ENCODE data around the gene PELI2. TPM values are rescaled to one million over a fixed set of nuclear protein-coding genes. Genes with fewer than 3 reads are reported as not detected.
"Not testable (repeated sequence)": the region's sequence is repeated elsewhere in the genome, so short reads cannot be mapped to it uniquely, and the experiment has no call there.

Gene PELI2
- total RNA-seq, 1 experiment from 2014 or later: 0.10 TPM

DNA sequence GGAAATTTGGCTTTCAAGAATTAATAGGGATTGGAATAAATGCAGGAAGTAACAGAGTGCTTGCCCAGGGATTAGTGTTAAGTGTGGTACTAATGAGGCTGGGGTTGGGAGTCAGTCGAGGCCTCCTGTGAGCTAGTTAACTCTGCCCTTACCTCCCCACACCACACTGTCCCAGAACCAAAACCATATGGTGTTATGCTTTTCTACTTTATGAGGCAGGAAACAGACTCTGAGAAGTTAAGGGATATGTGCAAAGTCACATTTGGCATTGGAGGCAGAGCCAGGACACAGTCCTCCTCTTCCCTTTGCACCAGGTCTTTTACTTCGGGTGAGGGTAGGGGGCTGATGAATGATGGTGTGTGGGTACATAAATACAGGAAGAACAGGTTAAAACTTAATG, 41.9 kb downstream of the PELI2 start:
- no peak for DNase-seq (ENCODE audit: low spot score)
- in situ Hi-C loops (cut with HindIII; ENCODE audit: low sequenced_read_pairs): no loop called here

DNA sequence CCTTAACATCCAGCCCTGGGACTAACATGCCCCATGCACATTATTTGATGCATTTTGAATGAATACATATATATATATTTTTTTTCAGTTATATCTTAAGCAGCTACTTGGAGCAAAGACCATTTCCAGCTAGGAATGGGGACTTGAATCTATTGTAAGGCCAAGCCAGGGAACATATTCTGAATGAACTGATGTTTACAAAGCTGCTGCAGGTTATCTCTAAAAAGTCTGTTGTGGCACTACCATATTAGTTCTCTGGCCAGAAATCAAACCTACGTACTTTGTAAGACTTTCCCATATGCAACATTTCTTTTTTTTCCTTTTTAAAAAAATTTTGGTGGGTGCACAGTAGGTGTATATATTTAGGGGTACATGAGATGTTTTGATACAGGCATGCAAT, 43.4 kb downstream of the PELI2 start:
- in situ Hi-C loops (cut with HindIII; ENCODE audit: low sequenced_read_pairs): no loop called here
- no peak for DNase-seq (ENCODE audit: low spot score)

DNA sequence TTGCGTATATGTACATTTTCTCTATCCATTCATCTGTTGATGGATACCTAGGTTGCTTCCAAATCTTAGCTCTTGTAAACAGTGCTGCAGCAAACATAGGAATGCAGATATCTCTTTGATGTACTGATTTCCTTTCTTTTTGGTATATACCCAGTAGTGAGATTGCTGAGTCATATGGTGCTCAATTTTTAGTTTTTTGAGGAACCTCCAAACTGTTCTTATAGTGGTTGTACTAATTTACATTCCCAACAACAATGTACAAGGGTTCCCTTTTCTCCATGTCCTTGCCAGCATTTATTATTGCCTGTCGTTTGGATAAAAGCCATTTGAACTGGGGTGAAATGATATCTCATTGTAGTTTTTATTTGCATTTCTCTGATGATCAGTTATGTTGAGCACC, 44.3 kb downstream of the PELI2 start:
- in situ Hi-C loops (cut with HindIII; ENCODE audit: low sequenced_read_pairs): no loop called here
- DNase-seq (ENCODE audit: low spot score): no peak

DNA sequence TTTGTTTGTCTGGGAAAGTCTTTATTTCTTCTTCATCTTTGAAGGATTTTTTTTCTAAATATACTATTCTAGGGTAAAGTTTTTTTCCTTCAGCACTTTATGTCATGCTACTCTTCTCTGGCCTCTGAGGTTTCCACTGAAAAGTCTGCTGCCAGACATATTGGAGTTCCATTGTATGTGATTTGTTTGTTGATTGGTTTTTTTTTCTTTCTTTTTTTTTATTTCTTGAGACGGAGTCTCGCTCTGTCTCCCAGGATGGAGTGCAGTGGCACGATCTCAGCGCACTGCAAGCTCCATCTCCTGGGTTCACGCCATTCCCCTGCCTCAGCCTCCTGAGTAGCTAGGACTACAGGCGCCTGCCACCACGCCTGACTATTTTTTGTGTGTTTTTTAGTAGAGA, 48.4 kb downstream of the PELI2 start:
- in situ Hi-C loops (cut with HindIII; ENCODE audit: low sequenced_read_pairs); DNase-seq (ENCODE audit: low spot score): not testable (repeated sequence)

DNA sequence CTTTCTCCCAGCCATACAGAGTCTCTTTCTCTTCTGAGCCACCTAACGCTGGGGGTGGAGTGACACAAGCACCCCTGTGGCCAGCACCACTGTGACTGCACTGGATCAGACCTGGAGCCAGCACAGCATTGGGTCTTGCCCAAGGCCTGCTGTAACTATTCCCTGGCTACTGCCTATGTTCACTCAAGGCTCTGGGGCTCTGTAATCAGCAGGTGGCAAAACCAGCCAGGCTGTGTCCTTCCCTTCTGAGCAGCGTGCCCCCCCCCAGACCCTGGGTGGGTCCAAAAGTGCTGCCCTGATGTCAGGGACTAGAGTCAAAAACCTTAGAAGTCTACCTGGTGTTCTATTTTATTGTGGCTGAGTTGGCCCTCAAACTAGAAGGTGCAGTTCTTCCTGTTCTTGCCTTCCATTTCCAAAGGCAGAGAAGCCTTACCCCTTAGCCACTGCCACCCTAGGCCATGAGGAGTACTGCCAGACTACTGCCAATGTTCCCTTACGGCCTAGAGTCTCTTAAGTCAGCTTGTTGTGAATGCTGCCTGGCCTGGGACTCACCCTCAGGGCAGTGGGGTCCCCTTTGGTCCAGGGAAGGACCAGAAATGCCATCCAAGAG, 49.9 kb downstream of the PELI2 start:
- no peak for DNase-seq (ENCODE audit: low spot score)
- in situ Hi-C loops (cut with HindIII; ENCODE audit: low sequenced_read_pairs): no loop called here

DNA sequence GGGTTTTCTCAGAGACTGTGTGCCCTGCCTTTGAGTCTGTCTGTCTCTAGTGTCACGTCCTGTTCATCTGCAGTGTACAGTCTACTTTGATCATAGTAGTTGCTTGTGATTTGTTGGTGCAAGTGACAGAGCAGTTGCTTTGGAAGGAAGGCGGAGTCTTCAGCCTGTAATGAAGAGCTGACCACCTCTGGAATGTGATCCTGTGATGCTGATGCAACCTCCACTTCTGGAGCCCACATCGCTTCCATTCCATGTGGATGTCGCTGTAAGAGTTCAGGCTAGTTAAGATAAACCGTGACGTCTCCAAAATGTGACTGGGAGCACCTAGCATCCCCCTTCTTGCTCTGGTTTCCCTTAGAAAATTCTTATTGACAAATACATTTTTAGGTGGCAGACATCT, 51.8 kb downstream of the PELI2 start:
- in situ Hi-C loops (cut with HindIII; ENCODE audit: low sequenced_read_pairs): no loop called here
- DNase-seq (ENCODE audit: low spot score): no peak

DNA sequence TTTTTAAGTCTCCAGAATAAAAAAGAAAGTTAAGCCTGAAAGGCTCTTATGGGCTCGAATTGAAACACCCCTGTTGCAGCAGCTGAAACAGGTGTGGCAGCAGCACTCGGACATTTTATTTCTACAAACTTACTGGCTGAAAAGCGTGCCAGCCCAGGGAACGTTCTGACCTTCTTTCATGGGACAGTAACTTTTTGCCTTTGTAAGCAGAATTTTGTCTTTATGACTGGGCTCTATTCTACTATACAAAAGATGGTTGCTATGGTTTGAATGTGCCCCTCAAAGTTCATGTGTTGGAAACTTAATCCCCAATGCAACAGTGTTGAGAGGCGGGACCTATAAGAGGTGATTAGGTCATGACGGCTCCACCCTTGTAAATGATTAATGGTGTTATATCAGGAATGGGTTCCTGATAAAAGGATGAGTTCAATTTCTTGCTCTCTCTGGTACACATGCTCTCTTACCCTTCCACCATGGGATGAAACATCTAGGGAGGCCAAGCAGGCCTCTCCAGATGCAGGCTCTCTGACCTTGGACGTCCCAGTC, 52.7 kb downstream of the PELI2 start:
- no peak for DNase-seq (ENCODE audit: low spot score)
- in situ Hi-C loops (cut with HindIII; ENCODE audit: low sequenced_read_pairs): no loop called here

DNA sequence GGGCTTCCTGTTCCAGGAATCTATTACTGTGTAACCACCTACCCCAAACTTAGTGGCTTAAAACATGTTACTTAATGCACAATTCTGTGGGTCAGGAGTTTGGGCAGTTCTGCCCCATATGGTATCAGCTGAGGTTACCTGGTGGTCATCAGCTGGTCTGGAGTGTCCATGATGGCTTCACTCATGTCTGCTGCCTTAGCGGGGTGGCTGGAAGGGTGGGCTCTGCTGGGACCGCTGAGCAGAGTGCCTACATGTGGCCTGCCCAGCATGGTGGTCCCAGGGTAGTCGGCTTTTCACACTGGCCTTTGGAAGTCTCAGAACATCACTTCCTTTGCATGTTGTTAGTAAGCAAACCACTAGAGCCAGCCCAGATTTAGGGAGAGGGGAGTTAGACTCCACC, 53.9 kb downstream of the PELI2 start:
- in situ Hi-C loops (cut with HindIII; ENCODE audit: low sequenced_read_pairs): no loop called here
- no peak for DNase-seq (ENCODE audit: low spot score)

DNA sequence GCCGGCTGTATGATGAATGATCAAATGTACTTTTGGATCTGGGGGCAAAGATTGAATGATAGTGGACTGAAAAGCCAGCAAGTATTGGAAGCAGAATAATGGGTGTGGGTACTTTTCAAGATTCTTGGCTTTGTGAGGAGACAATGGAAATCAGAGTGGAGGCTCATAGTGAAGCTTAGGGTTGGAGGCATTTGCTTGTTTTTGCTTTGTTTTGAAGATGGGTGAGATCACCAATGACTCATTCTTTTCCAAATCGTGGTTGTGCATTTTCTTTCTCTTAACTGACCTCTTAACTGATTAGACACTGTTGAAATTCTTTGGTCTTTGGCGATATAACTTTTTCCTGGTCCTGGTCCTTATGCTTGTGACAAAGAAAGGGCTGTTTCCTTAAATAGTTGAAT, 54.4 kb downstream of the PELI2 start:
- no peak for DNase-seq (ENCODE audit: low spot score)
- in situ Hi-C loops (cut with HindIII; ENCODE audit: low sequenced_read_pairs): no loop called here

DNA sequence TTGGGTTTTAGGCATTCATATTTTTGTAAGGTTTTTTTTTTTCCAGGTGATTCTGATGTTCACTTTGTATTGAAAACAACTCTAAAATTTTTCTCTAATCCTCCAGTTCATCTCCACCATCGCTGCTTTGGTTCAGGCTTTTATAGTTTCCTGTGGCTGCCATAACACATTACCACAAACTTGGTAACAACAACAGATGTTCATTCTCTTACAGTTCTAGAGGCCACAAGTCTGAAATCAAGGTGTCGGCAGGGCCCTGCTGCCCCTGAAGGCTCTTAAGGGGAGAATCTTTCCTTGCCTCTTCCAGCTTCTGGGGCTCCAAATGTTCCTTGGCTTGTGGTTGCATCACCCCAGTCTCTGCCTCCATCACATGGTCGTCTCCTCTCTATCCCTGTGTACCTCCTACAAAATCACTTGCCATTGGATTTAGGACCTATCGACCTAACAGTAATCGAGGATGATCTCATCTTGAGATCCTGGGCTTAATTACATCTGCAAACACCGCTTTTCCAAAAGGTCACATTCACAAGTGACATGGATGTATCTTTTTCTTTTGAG, 55.2 kb downstream of the PELI2 start:
- in situ Hi-C loops (cut with HindIII; ENCODE audit: low sequenced_read_pairs): no loop called here
- no peak for DNase-seq (ENCODE audit: low spot score)

DNA sequence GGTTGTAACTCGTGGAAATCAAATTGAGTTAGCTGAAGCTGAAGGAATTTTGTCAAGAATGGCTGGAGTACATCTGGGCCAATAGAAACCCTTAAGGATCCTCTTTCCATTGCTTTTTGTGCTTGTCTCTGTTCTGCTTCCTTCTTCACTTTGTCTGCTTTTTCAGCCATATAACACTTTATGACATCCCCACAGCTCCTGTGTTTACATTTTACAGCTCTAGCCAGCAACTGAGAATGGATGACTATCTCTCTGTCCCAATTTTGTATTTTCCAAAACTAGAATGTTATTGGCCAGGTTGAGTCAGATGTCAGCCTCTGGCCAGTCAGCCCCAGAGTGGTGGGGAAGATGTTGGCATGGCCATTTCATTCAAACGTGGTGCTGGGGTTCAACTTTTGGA, 57.6 kb downstream of the PELI2 start:
- DNase-seq (ENCODE audit: low spot score): no peak
- in situ Hi-C loops (cut with HindIII; ENCODE audit: low sequenced_read_pairs): no loop called here

DNA sequence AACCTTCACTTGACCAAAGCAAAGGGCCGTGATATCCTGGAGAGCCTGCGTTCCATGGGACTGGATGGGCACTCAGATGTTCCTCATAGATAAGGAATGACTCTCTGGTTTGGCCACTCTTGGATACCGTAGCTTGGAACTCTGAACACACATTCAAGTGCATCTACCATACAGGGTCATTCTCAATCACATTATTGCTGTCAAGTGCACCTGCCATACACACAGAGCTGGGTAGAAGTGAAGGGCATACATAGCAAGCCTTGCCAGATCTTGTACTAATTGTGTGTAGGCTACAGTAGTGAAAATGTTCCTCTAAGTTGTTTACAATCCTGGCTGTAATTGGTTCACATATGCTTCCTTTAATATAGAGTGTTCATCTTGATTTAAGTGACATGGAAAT, 58.3 kb downstream of the PELI2 start:
- in situ Hi-C loops (cut with HindIII; ENCODE audit: low sequenced_read_pairs): no loop called here
- DNase-seq (ENCODE audit: low spot score): no peak

DNA sequence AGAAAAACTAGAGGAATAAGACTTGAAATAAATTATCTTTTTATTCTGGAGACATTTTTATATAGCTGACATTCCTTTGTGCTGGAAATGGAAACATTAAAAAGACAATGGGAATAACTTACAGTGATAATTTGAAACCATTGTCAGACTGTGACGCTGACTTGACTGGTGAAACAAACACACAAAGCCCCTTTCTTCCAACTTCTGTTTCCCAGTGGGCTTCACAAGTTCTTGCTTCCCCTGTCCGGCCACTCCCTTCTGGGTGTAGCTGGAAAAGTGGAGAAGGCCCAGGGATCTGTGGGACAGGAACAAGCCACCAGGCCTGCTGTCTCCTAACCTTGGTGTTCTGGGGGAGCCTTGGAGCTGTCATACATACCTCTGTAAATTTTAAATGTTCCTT, 58.8 kb downstream of the PELI2 start:
- no peak for DNase-seq (ENCODE audit: low spot score)
- in situ Hi-C loops (cut with HindIII; ENCODE audit: low sequenced_read_pairs): no loop called here

DNA sequence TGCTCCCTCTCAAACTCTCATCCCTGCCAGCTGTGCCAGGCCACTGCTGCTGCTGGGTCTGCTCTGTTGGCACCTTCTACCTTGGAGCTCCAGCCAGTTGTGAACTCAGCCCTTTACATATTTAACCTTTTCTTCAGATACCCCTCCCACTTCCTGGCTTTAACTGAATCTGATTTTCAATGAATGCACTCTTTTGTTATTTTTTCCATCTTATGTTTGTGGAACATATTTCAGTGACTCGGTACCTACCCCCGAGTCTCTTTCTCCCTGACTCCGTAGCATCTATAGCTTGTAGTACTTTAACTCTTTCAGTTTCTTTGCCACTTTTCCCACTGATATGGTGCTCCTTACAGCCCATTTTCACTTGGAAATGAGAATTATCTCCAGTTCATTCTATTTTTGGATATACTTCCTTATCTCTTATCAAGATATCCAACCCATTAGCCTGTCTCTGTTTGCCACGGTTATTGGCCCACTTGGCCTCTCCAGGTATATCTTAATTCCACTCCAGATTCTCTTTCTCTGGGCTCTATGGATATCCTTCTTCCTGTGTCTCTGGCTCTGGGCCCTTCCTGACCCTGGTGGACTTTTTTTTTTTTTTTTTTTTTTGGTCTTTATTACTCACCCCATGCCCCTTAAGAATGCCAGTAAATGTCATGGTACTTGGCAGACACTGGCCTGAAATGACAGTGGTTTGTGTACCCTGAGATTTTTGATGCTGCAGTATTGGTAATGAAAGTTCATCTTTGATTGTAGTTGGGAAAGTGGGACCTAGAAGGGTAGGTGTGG, 62.7 kb downstream of the PELI2 start:
- in situ Hi-C loops (cut with HindIII; ENCODE audit: low sequenced_read_pairs): no loop called here
- DNase-seq (ENCODE audit: low spot score): no peak

DNA sequence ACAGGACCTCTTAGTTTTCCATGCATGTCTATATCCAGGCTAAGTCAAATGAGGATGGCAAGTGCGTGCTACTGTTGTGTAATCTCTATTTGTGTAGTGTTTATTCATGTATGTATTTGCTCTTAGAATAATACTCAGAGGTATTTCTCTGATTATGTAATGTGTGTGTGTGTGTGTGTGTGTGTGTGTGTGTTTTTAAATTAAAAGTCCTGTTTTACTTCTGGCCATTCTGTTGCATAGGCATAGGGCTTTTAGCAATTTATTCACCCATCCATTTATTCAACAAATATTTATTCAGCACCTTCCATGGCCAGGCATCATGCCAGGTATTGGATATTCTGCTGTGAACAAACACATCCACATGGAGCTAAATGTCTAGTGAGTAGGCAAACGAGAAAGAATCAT, 63.5 kb downstream of the PELI2 start:
- in situ Hi-C loops (cut with HindIII; ENCODE audit: low sequenced_read_pairs): no loop called here
- peak; percentile 47 for DNase-seq (ENCODE audit: low spot score)

DNA sequence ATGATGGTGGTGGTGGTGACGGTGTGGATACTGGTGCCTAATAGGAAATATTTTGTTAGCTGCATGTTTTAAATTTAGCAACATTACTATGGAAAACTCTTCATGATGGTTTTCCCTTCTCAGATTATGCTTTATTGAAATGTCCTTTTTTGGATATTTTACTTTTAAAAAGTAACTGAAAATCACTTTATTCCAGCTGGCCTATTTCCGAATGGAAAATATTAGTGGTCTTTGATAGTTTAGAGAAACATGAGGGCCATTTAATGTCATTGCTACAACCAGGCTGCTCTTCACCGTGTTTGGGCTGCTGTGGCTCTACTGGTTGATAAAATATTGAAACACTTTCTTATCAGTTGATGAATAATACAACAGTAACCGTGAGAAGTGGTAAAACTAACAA, 64.2 kb downstream of the PELI2 start:
- in situ Hi-C loops (cut with HindIII; ENCODE audit: low sequenced_read_pairs): no loop called here
- no peak for DNase-seq (ENCODE audit: low spot score)

DNA sequence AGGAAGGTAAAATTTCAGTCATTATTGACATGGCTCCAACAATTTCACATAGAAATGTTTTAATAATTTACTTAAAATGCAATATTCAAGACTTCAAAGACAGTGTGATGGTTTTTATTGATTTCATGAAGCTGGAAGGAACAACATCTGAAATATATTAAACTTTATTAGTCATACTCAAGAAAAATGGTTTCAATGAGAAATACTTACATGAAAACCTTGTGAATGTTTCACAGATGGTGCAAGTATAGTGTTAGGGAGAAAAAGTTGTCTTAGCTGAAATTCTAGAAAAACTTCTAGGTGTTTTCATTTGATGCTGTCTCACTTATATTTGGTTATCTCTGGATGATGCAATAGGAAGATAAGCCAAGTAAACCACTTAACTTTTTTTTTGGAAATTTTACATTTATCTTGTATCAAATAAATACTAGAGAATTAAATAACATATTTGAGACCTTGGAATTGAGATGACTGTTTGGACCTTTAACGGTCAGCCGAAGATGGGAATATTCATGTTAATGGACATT, 65.5 kb downstream of the PELI2 start:
- in situ Hi-C loops (cut with HindIII; ENCODE audit: low sequenced_read_pairs): no loop called here
- DNase-seq (ENCODE audit: low spot score): no peak

DNA sequence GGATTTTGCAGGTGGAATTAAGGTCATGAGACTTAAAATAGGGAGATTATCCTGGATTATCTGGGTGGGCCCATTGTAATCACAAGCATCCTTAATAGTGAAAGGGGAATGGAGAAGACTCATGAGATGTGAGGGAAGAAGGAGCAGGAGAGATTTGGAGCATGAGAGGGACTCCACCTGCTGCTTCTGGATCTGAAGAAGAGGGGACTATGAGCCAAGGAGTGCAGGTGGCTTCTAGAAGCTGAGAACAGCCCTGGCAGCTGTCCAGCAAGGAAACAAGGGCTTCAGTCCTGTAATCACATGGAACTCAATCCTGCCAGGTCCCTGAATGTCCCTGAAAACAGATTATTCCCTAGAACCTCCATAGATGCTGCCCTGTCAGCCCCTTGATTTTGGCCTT, 67.8 kb downstream of the PELI2 start:
- DNase-seq (ENCODE audit: low spot score): peak; percentile 60
- in situ Hi-C loops (cut with HindIII; ENCODE audit: low sequenced_read_pairs): no loop called here

DNA sequence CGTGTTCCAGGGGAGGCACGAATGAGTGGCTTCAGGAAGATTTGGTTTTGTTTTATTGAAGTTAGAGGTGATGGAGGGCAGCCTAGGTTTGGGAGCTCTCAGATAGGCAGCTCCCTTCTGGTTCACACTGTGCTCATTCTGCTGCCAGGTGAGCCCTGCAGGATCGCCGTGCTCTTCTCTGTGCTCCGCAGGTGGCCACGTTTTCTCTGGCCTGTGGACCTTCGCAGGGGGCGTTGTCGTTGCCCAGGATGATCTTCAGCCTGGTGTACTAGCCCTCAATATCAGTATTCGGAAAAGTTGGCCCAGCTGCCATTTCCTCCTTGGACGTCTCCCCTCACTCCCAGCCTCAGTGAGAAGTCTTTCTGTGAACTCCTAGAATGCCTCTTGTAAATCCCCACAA, 69.5 kb downstream of the PELI2 start:
- DNase-seq (ENCODE audit: low spot score): no peak
- in situ Hi-C loops (cut with HindIII; ENCODE audit: low sequenced_read_pairs): no loop called here

DNA sequence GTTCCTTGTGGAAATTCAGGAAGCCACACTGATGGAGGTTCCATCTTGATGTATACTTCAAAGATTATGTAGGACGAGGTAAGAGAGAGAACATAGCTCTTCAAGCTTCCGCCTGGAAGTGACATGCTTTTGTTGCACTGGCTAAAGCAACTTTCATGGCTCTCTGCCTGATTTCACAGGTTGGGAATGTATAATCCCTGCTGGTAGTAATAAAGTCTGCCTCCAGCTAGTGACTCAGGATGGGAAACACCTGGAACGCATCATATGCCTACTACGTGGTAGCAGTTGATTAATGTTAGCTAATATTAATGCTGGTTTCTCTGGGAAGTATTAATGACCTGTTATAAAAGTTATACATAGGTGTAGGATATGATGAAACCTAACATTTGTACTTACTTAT, 71.1 kb downstream of the PELI2 start:
- DNase-seq (ENCODE audit: low spot score): no peak
- in situ Hi-C loops (cut with HindIII; ENCODE audit: low sequenced_read_pairs): no loop called here

All from G401 (cell line).